ENCODE results near the gene CREB3L1. TPM values are rescaled to one million over a fixed set of nuclear protein-coding genes. Genes with fewer than 3 reads are reported as not detected.
"Not testable (repeated sequence)": the region's sequence is repeated elsewhere in the genome, so short reads cannot be mapped to it uniquely, and the experiment has no call there.

Gene CREB3L1
- total RNA-seq, 1 experiment from 2014 or later, result 1.1 TPM

DNA sequence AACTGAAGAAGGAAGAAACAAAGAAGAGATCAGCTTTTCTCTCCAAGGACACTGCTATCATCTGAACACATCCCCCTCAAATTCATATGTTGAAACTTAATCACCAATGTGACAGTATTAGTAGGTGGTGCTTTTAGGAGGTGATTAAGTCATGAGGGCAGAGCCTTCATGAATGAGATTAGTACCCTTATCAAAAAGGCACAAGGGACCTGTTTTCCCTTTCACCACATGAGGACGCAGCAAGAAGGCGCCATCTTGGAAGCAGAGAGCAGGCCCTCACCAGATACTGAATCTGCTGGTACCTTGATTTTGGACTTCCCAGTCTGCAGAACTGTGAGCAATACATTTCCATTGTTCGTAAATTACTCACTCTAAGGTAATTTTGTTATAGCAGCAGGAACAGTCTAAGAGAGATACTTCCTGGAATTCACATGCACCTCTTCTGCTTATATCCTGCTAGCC, 20.9 kb upstream of the CREB3L1 start:
- Histone ChIP-seq H4K20me1 (ENCODE audit: low read length) (no peaks in the 10 kb centered on the region), H2AFZ (ENCODE audit: low read length) (no peak overlapping the region), H3K9me2 (replicated peaks; ENCODE audit: low read length) (no peaks in the 10 kb centered on the region), H3K27ac (ENCODE audit: low read length) (no peak overlapping the region), H3K36me3 (ENCODE audit: low read depth, low read length) (no peaks in the 10 kb centered on the region), H3K9me3 (ENCODE audit: low read length) (no peaks in the 10 kb centered on the region), H3K79me2 (ENCODE audit: low read length) (no peaks in the 10 kb centered on the region), H3K4me1 (ENCODE audit: insufficient read depth, low read length) (no peaks in the 10 kb centered on the region), H3K4me2 (ENCODE audit: low read length) (no peak overlapping the region), H3F3A (ENCODE audit: low read length, unreplicated experiment) (no peaks in the 10 kb centered on the region), H3K27me3 (ENCODE audit: low read length) (no peaks in the 10 kb centered on the region), H3K4me3 (ENCODE audit: low read length) (no peak overlapping the region), H3K9ac (ENCODE audit: low read length) (no peak overlapping the region)
- intact Hi-C loops (cut with micrococcal nuclease), result no loop called here
- no TSS peak for BruUV-seq (replicated peaks)
- TF ChIP-seq EZH2phosphoT487 (IDR thresholded peaks at IDR 0.05; ENCODE audit: borderline replicate concordance, low read length), result no peak
- TF ChIP-seq EZH2 (IDR thresholded peaks at IDR 0.05; ENCODE audit: low read length, unreplicated experiment), result no peak
- TF ChIP-seq CTCF (conservative IDR thresholded peaks at IDR 0.05; ENCODE audit: low read depth, low read length), result no peak
- ATAC-seq (no peak), DNase-seq (no peak)
- ChIA-PET POLR2A (ENCODE audit: unreplicated experiment) (no interaction called here), CTCF (no interaction called here)

GRCh38 chr11:46259347-46259746, 18.1 kb upstream of the CREB3L1 start:
- H3K4me3 ChIP-seq (ENCODE audit: low read length); H3K9me3 ChIP-seq (ENCODE audit: low read length); H3F3A ChIP-seq (ENCODE audit: low read length, unreplicated experiment); H3K9ac ChIP-seq (ENCODE audit: low read length); H3K27ac ChIP-seq (ENCODE audit: low read length); H3K4me2 ChIP-seq (ENCODE audit: low read length); intact Hi-C loops (cut with micrococcal nuclease); H3K36me3 ChIP-seq (ENCODE audit: low read depth, low read length); H3K4me1 ChIP-seq (ENCODE audit: insufficient read depth, low read length); BruUV-seq (replicated peaks); DNase-seq; H4K20me1 ChIP-seq (ENCODE audit: low read length); H3K9me2 ChIP-seq (replicated peaks; ENCODE audit: low read length); H3K79me2 ChIP-seq (ENCODE audit: low read length); H2AFZ ChIP-seq (ENCODE audit: low read length); CTCF ChIA-PET; H3K27me3 ChIP-seq (ENCODE audit: low read length); POLR2A ChIA-PET (ENCODE audit: unreplicated experiment); ATAC-seq: not testable (repeated sequence)

- Histone ChIP-seq H3K9ac (ENCODE audit: low read length) (no peak overlapping the region), H3F3A (ENCODE audit: low read length, unreplicated experiment) (no peaks in the 10 kb centered on the region), H3K36me3 (ENCODE audit: low read depth, low read length) (no peaks in the 10 kb centered on the region), H4K20me1 (ENCODE audit: low read length) (no peaks in the 10 kb centered on the region), H3K9me2 (replicated peaks; ENCODE audit: low read length) (no peaks in the 10 kb centered on the region), H3K4me2 (ENCODE audit: low read length) (no peak overlapping the region), H3K4me1 (ENCODE audit: insufficient read depth, low read length) (no peaks in the 10 kb centered on the region), H2AFZ (ENCODE audit: low read length) (no peak overlapping the region), H3K27me3 (ENCODE audit: low read length) (no peaks in the 10 kb centered on the region), H3K9me3 (ENCODE audit: low read length) (no peaks in the 10 kb centered on the region), H3K79me2 (ENCODE audit: low read length) (no peaks in the 10 kb centered on the region), H3K27ac (ENCODE audit: low read length) (no peak overlapping the region), H3K4me3 (ENCODE audit: low read length) (no peak overlapping the region)
- TF ChIP-seq EZH2 (IDR thresholded peaks at IDR 0.05; ENCODE audit: low read length, unreplicated experiment) (no peak), CTCF (conservative IDR thresholded peaks at IDR 0.05; ENCODE audit: low read depth, low read length) (no peak), EZH2phosphoT487 (IDR thresholded peaks at IDR 0.05; ENCODE audit: borderline replicate concordance, low read length) (no peak)
- POLR2A ChIA-PET (ENCODE audit: unreplicated experiment), result interaction anchor here (0.7 kb wide), 1 partner anchor 55 kb away, joined by 3 read pairs; no protein-coding TSS in a partner anchor
- DNase-seq (no peak), ATAC-seq (no peak)
- CTCF ChIA-PET, result no interaction called here
- intact Hi-C loops (cut with micrococcal nuclease), result no loop called here
- no TSS peak for BruUV-seq (replicated peaks)
Measured at GRCh38 chr11:46259971-46260560, 17.4 kb upstream of the CREB3L1 start.
